KMS-11 (cell line): ENCODE results near the gene FOXR1.
"Not testable (repeated sequence)": the region's sequence is repeated elsewhere in the genome, so short reads cannot be mapped to it uniquely, and the experiment has no call there.

Source experiments
- H2AFZ ChIP-seq: fragments of 200-600 bp; sonication (generic); 2 replicates; pipeline ENCODE4 v1.6.1; 2016; ENCODE audit warnings: antibody characterized with exemption, mixed run types, low read depth
- H3K27ac ChIP-seq: fragments of 200-600 bp; sonication (generic); 2 replicates; pipeline ENCODE4 v1.6.1; 2016; ENCODE audit warnings: mild to moderate bottlenecking, mixed run types
- H3K27me3 ChIP-seq: fragments of 200-600 bp; sonication (generic); 2 replicates; pipeline ENCODE4 v1.6.1; 2017; ENCODE audit warnings: mild to moderate bottlenecking, low read depth, mixed run types, moderate library complexity; ENCODE audit not compliant: insufficient read depth
- H3K36me3 ChIP-seq: fragments of 200-600 bp; sonication (generic); 2 replicates; pipeline ENCODE4 v1.6.1; 2017; ENCODE audit warnings: mild to moderate bottlenecking, mixed run types; ENCODE audit not compliant: insufficient read depth
- H3K4me1 ChIP-seq: fragments of 200-600 bp; sonication (generic); 2 replicates; pipeline ENCODE4 v1.6.1; 2016; ENCODE audit warnings: mild to moderate bottlenecking, low read depth, mixed run types; ENCODE audit not compliant: poor library complexity, severe bottlenecking
- H3K4me2 ChIP-seq: fragments of 200-600 bp; sonication (generic); 2 replicates; pipeline ENCODE4 v1.7.0; 2016; ENCODE audit warnings: mild to moderate bottlenecking, mixed run types
- H3K4me3 ChIP-seq: fragments of 200-600 bp; sonication (generic); IDR thresholded peaks from 2 replicates; pipeline ENCODE4 v1.6.1; 2017; ENCODE audit warnings: low read depth, low read length, mixed read lengths; ENCODE audit not compliant: insufficient read depth
- H3K79me2 ChIP-seq: fragments of 200-600 bp; sonication (generic); 2 replicates; pipeline ENCODE4 v1.6.1; 2016; ENCODE audit warnings: low read depth, mixed run types; ENCODE audit not compliant: insufficient read depth
- H3K9ac ChIP-seq: fragments of 200-600 bp; sonication (generic); 2 replicates; pipeline ENCODE4 v1.6.1; 2016; ENCODE audit warnings: mild to moderate bottlenecking, mixed run types
- H4K20me1 ChIP-seq: fragments of 200-600 bp; sonication (generic); 2 replicates; pipeline ENCODE4 v1.6.1; 2016; ENCODE audit warnings: mild to moderate bottlenecking, mixed run types; ENCODE audit not compliant: insufficient read depth
- TF ChIP-seq, protein P1 (sequence below): fragments of 200-600 bp; sonication (generic); conservative IDR thresholded peaks from 2 replicates; pipeline ENCODE4 v1.6.1; 2017; ENCODE audit warnings: low read depth, mild to moderate bottlenecking, antibody characterized with exemption, low read length, moderate library complexity, mixed read lengths

Gene FOXR1

DNA sequence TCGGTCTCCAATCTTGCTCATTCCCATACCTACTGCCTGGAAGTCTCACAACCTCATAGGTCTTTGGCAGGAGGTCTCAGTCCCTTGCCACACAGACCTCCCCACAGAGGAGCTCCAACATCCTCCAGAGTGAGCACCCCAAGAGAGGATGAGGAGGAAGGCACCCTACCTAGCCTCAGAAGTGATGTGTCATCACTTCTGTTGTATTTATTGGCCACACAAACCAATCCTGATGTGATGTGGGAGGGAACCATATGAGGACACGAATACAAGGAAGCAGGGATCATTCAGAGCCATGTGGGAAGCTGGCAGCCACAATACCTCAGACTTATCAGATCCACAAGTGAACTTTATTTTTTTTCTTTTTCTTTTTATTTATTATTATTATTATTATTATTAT lies 24.5 kb upstream of the FOXR1 start:
- no peak overlapping the region for H2AFZ ChIP-seq
- no peaks in the 10 kb centered on the region for H3K27me3 ChIP-seq
- no peaks in the 10 kb centered on the region for H3K79me2 ChIP-seq
- TF ChIP-seq, protein P1, sequence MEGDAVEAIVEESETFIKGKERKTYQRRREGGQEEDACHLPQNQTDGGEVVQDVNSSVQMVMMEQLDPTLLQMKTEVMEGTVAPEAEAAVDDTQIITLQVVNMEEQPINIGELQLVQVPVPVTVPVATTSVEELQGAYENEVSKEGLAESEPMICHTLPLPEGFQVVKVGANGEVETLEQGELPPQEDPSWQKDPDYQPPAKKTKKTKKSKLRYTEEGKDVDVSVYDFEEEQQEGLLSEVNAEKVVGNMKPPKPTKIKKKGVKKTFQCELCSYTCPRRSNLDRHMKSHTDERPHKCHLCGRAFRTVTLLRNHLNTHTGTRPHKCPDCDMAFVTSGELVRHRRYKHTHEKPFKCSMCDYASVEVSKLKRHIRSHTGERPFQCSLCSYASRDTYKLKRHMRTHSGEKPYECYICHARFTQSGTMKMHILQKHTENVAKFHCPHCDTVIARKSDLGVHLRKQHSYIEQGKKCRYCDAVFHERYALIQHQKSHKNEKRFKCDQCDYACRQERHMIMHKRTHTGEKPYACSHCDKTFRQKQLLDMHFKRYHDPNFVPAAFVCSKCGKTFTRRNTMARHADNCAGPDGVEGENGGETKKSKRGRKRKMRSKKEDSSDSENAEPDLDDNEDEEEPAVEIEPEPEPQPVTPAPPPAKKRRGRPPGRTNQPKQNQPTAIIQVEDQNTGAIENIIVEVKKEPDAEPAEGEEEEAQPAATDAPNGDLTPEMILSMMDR = no peak
- H3K27ac ChIP-seq = no peak overlapping the region
- H3K9ac ChIP-seq = no peak overlapping the region
- H4K20me1 ChIP-seq = no peaks in the 10 kb centered on the region
- H3K4me1 ChIP-seq = no peaks in the 10 kb centered on the region
- no peaks in the 10 kb centered on the region for H3K36me3 ChIP-seq
- H3K4me3 ChIP-seq = no peak overlapping the region
- no peak overlapping the region for H3K4me2 ChIP-seq

- Histone ChIP-seq H2AFZ (no peak overlapping the region), H3K4me1 (no peaks in the 10 kb centered on the region)
These were observed 23.6 kb upstream of the FOXR1 start for GRCh38 chr11:118948000-118948399.

GRCh38 chr11:118953265-118953664 lies 18.3 kb upstream of the FOXR1 start:
- no peaks in the 10 kb centered on the region for H4K20me1 ChIP-seq
- H3K4me2 ChIP-seq = no peak overlapping the region
- TF ChIP-seq, protein P1 = no peak
- no peaks in the 10 kb centered on the region for H3K36me3 ChIP-seq
- no peak overlapping the region for H3K4me3 ChIP-seq
- H3K27me3 ChIP-seq = no peaks in the 10 kb centered on the region
- no peak overlapping the region for H2AFZ ChIP-seq
- H3K9ac ChIP-seq = no peak overlapping the region
- H3K27ac ChIP-seq = no peak overlapping the region
- H3K4me1 ChIP-seq = no peaks in the 10 kb centered on the region
- no peaks in the 10 kb centered on the region for H3K79me2 ChIP-seq

More at GRCh38 chr11:118948000-118948399, 23.6 kb upstream of the FOXR1 start:
- Histone ChIP-seq H3K79me2 (no peaks in the 10 kb centered on the region), H3K27me3 (no peaks in the 10 kb centered on the region), H3K4me3 (no peak overlapping the region), H3K9ac (no peak overlapping the region), H3K27ac (no peak overlapping the region), H3K36me3 (no peaks in the 10 kb centered on the region), H3K4me2 (no peak overlapping the region), H4K20me1 (no peaks in the 10 kb centered on the region)
- TF ChIP-seq, protein P1 = no peak

DNA sequence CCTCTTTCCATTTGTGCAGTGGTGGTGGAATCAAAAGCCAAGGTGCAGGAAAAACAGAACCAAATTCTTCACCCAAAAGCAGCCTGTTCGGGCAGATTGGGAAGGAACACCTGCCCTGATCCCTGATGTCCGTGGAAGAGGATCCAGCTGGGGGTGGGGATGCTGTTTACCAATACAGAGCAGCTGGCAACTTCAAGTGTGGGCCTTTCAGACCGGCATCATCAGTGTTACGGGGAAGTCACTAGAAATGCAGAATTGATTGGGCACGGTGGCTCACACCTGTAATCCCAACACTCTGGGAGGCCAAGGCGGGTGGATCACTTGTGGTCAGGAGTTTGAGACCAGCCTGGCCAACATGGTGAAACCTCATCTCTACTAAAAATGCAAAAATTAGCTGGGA lies 17.6 kb upstream of the FOXR1 start:
- H3K79me2 ChIP-seq, H3K27me3 ChIP-seq, H3K4me3 ChIP-seq, H4K20me1 ChIP-seq, H3K4me1 ChIP-seq, H3K36me3 ChIP-seq, H3K27ac ChIP-seq, H3K9ac ChIP-seq, H3K4me2 ChIP-seq, H2AFZ ChIP-seq: not testable (repeated sequence)

DNA sequence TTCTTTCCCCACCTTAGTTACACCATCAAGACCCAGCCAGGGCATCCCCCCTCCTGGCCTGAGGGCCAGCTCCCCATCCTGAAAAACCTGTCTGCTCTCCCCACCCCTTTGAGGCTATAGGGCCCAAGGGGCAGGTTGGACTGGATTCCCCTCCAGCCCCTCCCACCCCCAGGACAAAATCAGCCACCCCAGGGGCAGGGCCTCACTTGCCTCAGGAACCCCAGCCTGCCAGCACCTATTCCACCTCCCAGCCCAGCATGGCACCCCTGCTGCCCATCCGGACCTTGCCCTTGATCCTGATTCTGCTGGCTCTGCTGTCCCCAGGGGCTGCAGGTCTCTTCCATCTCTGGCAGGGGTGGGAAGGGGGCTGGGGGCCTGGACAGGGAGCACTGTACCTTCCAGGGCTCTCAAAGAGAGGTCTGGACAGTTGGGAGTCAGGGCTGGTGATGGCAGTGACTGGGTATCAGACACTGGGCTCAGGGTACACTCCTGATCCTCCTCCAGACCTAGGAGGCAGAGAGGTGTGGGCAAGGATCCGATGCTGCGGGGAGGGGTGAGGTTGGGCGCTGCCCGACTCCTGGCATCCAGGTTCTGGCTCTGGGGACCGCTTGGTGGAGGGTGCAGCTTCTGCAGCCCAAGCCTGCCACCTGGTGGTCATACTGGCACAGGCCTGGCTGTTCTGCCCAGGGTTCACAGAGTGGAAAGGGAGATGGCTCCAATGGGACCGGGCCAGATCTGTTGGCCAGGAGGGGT lies 15.3 kb upstream of the FOXR1 start, which contains the start of gene UPK2:
Gene UPK2 (plus strand): TSS at position 205 of the 753 bp plus-strand sequence. CDS start 53 bp downstream, at position 258.
- no peaks in the 10 kb centered on the region for H3K79me2 ChIP-seq
- no peaks in the 10 kb centered on the region for H3K27me3 ChIP-seq
- H3K4me2 ChIP-seq = no peak within 1 kb of the TSS
- H3K9ac ChIP-seq = no peak within 1 kb of the TSS
- H2AFZ ChIP-seq = no peak within 1 kb of the TSS
- TF ChIP-seq, protein P1 = peak; percentile 77
- no peak within 1 kb of the TSS for H3K4me3 ChIP-seq
- no peaks in the 10 kb centered on the region for H3K4me1 ChIP-seq
- no peak within 1 kb of the TSS for H3K27ac ChIP-seq
- H4K20me1 ChIP-seq = no peaks in the 10 kb centered on the region
- no peaks in the 10 kb centered on the region for H3K36me3 ChIP-seq
